T47D (cell line): ENCODE measurements around the gene RASGEF1C.

Experiments
- DNase-seq, 2 experiments: peaks; one replicate each; pipeline versions ENCODE4 v3.0.0 to v3.0.0-alpha.2; 2011 to 2012; ENCODE audit warnings: low read depth in 1 of 2, low spot score in 1 of 2
- JUND ChIP-seq: IDR thresholded peaks from 2 replicates; pipeline ENCODE4 v1.6.1; 2012; ENCODE audit warnings: low read depth
- in situ Hi-C: cut with HindIII; loops from 2 replicates; pipeline ENCODE4 v1.10.0; 2016; ENCODE audit warnings: low sequenced_read_pairs, low pct_unique_long_range_greater_than_20kb

Gene RASGEF1C

DNA sequence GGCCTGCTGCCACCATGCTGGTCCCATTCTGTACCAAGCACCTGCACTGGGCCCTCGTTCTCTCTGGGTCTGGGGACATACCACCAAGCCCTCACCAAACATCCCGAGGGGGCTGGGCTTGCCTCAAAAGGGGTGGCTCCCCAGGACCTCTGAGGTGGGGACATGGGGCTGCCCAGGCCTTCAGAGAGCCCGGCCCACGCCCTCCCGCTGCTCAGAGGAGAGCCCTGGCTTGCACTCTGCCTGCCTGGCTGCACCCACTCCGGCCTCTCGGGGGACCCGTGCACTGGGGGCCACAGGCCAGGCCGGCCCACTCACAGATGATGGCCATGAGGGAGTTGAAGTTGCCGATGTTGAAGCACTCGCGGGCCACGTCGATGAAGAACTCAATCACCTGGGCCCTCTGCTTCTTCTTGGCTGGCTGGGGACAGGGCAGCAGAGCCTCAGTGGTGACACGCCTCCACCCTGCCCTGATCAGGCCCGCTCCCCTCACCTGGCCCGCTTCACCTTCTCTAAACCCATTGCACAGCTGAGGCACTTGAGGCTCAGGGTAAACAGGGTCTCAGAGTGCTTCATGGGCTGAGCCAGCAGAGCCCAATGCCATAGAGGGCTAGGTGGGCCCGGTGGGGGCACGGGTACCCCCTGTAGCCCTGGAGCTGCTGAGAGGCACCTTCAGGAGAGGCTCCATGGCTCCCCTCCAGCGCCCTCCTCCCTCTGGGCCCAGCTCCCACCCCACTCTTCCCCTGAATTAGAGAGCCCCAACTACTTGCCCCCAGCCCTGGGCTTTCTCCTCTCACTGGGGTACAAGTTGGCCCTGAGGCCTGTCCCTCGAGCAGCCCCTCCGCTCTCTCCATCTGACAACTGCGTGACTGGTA lies 89.7 kb downstream of the RASGEF1C start:
- TF ChIP-seq JUND = no peak
- in situ Hi-C loops = no loop called here
- no peak for DNase-seq

DNA sequence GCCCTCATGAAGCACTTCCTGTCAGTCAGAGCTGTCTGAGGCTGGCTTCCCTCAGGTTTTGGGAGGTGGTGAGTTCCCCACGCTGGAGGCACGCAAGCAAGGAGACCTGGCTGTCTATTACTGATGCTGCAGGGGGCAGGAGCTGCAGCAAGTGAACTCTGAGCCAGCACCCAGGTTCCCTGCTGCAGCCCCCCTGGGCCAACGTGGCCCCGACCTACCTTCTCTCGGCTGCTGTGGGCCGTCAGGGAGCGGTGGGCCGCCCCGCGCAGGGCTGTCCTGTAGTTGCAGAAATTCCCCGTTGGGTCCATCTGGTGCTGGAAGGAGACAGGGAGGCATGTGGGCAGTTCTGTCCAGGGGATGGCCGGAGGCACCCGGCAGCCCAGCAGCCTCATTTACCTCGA lies 90.6 kb downstream of the RASGEF1C start:
- in situ Hi-C loops = no loop called here
- DNase-seq = no peak
- no peak for TF ChIP-seq JUND

DNA sequence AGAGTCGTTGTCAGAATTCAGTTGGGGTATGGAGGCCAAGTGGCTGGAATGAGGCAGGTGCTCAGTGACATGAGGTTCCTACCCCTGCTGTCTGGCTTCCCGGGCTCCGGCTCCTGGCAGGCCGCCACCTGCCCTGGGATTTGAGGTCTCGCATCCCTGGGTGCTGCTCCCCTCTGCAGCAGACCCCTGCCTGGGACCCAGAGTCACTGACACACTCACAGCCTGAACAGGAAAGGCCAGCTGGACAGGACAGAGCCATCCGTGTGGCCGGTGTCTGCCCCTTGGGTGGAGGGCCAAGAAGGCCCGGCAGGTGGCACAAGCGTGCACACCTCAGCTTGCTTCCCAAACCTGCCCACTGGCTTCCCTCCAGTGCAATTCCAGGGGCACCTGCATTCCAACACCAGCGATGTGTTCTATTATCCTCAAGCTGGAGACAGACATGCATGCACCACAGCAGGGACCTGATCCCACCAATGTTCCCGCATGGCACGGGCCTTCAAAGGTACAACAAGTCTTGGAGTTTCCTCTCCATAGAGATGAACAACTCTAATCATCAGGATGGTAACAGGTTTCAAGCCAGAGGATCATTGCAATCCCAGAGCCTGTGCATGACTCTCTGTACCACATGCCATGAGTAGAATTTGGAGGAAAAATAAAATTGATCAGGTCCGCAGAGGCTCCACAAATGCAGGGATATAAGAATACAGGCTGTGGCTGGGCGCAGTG lies 91.8 kb downstream of the RASGEF1C start:
- DNase-seq = peak; percentile 81 to 86
- in situ Hi-C loops = no loop called here
- TF ChIP-seq JUND = no peak

DNA sequence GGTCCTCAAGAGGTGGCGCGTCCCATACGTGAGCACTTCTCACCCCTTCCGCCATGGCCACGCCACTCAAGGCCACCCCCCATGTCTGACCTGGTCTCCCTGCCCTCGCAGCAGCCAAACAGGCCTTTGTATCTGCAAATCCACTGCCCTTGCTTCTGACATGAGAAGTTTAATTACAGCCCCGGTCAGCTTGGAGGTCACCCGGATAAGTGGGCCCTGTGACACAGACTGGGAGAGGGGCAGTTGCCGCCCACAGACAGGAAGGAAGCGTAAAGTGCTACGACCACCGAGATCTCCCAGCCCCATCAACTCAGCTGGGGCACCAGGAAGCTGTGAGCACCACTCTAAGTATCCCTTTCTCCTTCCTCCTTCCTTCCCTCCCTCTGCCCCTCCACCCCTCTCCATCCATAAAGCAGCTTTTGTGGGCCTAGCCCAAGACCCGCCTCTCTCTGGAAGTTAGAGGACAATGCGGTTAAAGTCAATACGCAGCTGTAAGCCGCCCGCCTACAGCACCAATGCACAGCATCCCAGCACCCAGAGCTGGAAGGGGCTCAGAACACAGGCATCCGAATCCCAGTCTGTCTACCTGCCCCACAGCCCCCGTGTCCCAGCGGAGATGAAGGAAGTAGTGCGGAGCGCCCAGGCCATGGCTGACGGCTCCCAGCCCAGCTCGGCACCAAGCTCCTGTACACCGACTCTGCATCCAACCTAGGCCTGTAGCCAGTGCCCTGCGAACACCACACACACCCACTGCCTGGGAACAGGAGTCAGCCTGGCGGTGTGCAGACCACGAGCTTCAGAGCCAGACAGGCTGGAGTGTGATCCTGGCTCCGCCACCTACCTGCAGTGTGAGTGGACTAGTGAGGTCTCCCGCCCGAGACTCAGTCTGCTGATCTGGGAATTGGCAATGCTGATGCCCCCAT lies 92.7 kb downstream of the RASGEF1C start:
- DNase-seq = no peak
- in situ Hi-C loops = no loop called here
- no peak for TF ChIP-seq JUND

DNA sequence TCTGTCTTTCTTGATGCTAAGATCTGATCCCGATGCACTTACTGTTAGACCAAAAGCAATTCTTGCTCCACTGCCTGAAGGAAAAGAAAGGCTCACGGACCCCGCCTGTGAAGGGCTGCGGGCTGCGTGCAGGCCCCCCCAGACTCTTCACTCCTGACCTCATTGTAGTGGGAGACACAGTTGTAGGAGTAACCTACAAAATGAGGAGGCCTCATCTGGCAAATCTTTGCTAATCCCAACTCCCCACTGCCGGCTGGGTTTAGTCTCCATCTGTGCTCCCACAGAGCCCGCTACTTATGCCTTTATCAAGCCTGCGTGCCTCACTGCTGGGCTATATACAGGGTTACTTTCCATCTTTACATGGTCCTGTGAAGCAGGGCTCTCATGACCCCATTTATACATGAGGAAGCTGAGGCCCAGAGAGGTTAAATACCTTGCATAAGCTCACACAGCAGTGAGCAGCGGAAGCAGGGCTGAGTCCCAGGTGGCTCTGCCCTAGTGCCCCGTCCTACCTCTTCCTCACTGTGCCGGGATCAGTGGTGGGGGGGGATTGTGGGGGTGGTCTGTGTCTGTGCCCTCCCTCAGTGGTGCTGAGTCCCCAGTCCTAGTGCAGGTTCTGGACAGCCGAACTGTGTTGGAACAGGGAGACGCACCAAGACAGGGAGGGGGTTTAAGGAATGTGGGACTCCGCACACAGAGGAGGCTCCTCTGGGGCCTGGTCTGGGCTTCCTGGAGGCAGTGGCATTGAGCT lies 93.5 kb downstream of the RASGEF1C start:
- no peak for DNase-seq
- in situ Hi-C loops = no loop called here
- no peak for TF ChIP-seq JUND

DNA sequence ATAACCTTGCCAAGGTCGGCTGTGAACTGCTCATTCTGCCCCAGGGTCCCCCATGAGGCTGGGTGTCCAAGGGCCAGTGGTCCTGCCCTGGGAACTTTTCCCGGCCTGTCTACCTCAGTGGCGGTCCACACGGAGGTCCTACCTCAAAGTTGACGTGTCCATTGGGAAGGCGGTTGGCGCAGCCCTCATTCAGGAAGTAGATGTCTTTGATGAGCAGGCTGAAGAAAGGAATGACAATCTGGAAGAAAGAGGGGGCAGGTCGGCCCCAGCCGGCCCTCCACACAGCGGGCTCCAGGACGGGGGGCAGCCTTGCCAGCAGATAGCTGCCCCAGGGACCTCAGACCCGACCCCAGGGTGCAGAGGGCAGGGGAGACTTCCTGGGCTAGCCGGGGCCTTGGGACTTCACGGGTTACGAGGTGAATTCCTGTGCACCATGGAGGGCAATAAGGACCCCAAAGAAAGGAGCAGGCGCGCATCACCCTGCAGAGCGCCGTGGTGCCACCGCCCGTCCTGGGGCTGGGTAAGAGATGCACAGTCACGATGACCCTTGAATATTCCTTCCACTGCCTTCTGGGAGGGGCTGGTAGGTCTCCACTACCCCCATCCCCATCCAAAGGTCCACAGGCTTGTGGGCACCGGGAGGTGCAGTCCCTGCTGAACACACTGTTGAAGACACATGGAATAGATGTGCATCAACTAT lies 94.6 kb downstream of the RASGEF1C start:
- TF ChIP-seq JUND = no peak
- no peak for DNase-seq
- in situ Hi-C loops = no loop called here

DNA sequence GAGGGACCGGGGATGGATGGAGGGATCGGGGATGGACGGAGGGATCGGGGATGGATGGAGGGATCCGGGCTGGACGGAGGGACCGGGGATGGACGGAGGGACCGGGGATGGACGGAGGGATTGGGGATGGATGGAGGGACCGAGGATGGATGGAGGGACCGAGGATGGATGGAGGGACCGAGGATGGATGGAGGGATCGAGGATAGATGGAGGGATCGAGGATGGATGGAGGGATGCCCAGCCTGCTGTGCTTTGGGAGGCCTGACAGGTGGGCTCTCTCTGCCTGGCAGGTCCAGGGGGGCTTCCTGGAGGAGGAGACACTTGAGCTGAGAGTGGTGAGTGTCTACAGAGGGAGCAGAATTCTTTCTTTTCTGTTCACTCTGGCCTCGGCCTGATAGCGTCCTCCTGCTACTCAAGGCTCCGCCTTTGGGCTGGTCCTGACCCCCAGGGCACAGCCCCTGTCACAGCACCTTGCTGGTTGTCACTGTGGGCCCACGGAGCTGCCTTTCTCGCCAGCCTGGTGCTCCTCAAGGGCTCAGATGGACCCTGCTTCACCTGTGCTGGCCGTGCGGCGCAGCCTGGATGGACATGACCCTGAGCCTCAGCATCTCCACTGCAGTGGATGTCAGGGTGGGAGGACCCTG lies 95.2 kb downstream of the RASGEF1C start:
- TF ChIP-seq JUND = no peak
- no peak for DNase-seq
- in situ Hi-C loops = no loop called here

DNA sequence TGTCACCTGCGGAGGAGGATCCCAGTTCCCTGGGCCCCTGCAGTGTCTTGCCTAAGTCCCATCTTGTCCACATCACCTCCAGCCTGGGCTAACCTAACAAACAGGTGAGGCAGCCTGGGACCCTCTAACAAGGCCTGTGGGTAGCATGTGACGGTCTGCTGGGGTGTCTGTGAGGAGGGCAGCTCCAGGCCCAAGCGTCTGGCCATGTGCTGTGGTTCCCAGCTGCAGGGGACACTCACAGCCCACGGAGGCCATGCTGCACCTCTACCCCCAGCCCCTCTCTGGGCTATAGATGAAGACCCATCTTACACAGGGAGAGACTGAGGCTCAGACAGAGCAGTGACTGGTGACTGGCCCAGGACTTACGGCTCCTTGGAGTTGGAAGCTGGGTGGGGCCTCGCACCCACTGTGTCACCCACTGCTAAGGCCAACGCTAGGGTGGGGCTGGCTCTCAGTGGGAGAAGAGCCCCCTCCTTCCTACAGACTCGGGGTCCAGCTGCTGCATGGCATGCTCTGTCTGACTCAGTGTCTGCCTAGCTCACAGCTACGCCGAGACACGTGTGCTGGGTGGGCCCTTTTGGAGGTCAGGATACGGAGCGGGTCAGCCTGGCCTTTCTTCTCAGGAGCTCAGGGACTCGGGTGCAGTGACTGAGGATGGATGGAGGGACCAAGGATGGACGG lies 96.7 kb downstream of the RASGEF1C start:
- TF ChIP-seq JUND = no peak
- in situ Hi-C loops = no loop called here
- DNase-seq = no peak

DNA sequence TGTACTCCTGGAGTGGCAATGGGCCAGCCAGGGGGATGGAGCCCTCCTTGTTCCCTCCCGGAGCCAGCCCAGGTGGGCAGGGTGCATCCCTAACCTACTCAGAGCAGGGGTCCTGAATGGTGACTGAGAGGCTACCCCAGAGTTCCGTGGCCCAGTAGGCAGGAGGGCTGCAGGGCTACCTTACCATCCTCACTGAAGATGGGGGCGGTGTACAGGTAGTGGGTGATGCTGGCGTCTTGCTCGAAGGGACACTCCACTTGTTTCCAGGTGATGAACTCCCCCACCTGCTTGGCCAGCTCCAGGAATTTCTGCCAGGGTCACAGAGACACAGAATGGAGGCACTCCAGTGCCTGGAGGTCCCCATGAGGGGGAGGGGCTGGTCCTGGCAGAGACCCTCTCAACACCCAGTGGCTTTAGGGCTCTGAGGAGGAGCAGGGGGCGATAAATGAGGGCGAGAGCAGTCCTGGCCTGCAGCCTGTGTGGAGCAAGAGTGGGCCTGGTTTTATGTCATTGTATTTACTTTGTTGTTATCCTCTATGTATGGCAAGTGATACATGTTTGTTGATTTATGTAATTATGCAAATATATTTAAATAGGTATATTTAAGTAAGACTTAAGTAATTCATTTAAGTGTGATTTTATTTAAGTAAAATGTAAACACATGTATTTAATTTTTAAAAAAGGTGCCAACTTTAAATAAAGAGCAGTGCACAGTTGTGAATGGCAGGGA lies 97.6 kb downstream of the RASGEF1C start:
- DNase-seq = no peak
- in situ Hi-C loops = no loop called here
- TF ChIP-seq JUND = no peak

DNA sequence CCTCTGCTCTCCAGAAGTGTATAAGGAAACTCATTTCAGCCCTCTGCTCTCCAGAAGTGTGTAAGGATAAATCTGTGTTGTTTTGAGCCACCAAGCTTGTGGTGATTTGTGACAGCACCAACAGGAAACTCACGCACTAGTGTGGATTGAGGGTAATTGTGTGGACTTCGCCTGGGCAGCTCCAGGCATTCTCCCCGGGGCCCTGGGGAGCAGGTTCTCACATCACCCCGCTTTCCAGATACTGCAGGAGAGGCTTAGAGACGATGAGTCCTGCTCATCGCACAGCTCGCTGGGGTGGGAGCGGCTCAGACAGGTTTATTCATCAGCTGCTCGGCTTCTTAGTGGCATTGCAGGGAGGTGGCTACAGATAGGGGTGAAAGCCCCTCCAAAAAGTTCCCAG lies 99.1 kb downstream of the RASGEF1C start:
- in situ Hi-C loops = no loop called here
- DNase-seq = no peak
- no peak for TF ChIP-seq JUND
